Fibroblast of mammary gland (primary cell): Measurements from ENCODE around the gene DMAC2L.

Experiments used
- DNase-seq: peaks from one replicate; pipeline ENCODE4 v3.0.0-alpha.2; 2010; ENCODE audit warnings: low read depth
- H3K4me3 ChIP-seq: 2 replicates; pipeline ENCODE4 v1.5.1; 2011; ENCODE audit warnings: low read depth, mild to moderate bottlenecking, low read length, moderate library complexity; ENCODE audit not compliant: control insufficient read depth
- CTCF ChIP-seq: conservative IDR thresholded peaks from 2 replicates; pipeline ENCODE4 v1.5.1; 2011; ENCODE audit warnings: low read depth, low read length, inconsistent platforms; ENCODE audit not compliant: control insufficient read depth, insufficient read depth

Gene DMAC2L

GRCh38 chr14:50375760-50376159, 63.6 kb downstream of the DMAC2L start:
- DNase-seq: no peak
- no peak for TF ChIP-seq CTCF
- H3K4me3 ChIP-seq: no peak overlapping the region
